GM19438 (cell line): ENCODE results near the gene CAPN3.

Experiments
- ATAC-seq: cut with Tn5 transposase; IDR thresholded peaks from one replicate; pipeline ENCODE4 v1.9.1; 2021; ENCODE audit warnings: low read depth; ENCODE audit not compliant: unreplicated experiment

The CAPN3 gene

GRCh38 chr15:42448281-42448680, 89.0 kb downstream of the CAPN3 start:
- no peak for ATAC-seq

- no peak for ATAC-seq
Measured at GRCh38 chr15:42449770-42450424, 90.6 kb downstream of the CAPN3 start.

- no peak for ATAC-seq
Measured at GRCh38 chr15:42450425-42450790, 91.1 kb downstream of the CAPN3 start.

GRCh38 chr15:42453826-42454225, 94.5 kb downstream of the CAPN3 start:
- no peak for ATAC-seq

GRCh38 chr15:42456531-42456930, 97.2 kb downstream of the CAPN3 start:
- no peak for ATAC-seq

- ATAC-seq: no peak
Measured at GRCh38 chr15:42456971-42457370, 97.7 kb downstream of the CAPN3 start.

- peak; percentile 71 for ATAC-seq
Measured at GRCh38 chr15:42457445-42458442, 98.4 kb downstream of the CAPN3 start.

GRCh38 chr15:42461261-42461660, 102.0 kb downstream of the CAPN3 start:
- no peak for ATAC-seq
